Subcutaneous adipose tissue (tissue), 4 donors: Measurements from ENCODE around the gene SOX8. TPM values are rescaled to one million over a fixed set of nuclear protein-coding genes. Genes with fewer than 3 reads are reported as not detected.

Source experiments
- total RNA-seq, 4 donors: library from RNA; depleted of rRNA; stranded (reverse); fragments of >200 nt; gene quantifications; one replicate each; pipeline ENCODE4 v1.1.0, GENCODE V29; 2016
- TF ChIP-seq, protein P1 (sequence below): fragments of 450-650 bp; IDR thresholded peaks from one replicate; pipeline ENCODE4 v1.5.1; 2016; ENCODE audit warnings: low read depth, mild to moderate bottlenecking, control low read depth, antibody characterized with exemption, moderate library complexity

The SOX8 gene
- total RNA-seq, 4 donors from 2014 or later = 1.0 TPM; not detected in 3

DNA sequence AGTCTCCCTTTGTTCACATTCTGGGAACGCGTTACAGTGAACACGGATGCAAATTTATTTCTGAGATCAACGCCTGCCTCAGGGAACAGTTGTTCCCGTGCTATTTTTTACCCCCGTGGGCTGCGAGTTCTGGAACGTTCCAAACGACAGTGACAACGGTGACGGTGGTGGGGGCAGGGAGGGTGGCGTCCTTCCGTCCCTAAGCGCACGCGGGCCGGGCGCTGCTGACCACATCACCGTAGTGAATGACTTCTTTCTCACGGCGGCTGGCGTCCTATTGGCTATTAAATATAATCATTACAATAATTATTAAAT is 45.9 kb downstream of the SOX8 start:
- TF ChIP-seq, protein P1, sequence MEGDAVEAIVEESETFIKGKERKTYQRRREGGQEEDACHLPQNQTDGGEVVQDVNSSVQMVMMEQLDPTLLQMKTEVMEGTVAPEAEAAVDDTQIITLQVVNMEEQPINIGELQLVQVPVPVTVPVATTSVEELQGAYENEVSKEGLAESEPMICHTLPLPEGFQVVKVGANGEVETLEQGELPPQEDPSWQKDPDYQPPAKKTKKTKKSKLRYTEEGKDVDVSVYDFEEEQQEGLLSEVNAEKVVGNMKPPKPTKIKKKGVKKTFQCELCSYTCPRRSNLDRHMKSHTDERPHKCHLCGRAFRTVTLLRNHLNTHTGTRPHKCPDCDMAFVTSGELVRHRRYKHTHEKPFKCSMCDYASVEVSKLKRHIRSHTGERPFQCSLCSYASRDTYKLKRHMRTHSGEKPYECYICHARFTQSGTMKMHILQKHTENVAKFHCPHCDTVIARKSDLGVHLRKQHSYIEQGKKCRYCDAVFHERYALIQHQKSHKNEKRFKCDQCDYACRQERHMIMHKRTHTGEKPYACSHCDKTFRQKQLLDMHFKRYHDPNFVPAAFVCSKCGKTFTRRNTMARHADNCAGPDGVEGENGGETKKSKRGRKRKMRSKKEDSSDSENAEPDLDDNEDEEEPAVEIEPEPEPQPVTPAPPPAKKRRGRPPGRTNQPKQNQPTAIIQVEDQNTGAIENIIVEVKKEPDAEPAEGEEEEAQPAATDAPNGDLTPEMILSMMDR = no peak

DNA sequence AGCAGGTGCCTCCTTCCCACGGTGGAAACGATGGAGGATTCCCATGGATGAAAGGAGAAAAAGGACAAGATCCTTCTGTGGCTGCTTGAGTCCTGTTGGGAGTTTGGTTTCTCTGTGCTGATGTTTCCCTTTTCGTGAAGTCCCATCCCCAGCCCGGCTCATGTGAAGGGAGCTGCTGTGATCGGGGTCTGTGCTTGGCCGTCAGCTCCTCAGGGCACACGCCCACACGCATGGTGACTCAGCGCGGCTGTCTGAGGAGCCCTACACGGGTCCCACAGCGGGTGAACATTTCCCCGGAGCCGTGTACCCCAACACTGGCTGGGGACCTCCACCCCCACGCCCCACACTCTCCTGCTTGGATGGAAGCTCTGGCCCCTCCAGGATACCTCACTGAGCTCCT is 46.5 kb downstream of the SOX8 start:
- TF ChIP-seq, protein P1 = no peak

DNA sequence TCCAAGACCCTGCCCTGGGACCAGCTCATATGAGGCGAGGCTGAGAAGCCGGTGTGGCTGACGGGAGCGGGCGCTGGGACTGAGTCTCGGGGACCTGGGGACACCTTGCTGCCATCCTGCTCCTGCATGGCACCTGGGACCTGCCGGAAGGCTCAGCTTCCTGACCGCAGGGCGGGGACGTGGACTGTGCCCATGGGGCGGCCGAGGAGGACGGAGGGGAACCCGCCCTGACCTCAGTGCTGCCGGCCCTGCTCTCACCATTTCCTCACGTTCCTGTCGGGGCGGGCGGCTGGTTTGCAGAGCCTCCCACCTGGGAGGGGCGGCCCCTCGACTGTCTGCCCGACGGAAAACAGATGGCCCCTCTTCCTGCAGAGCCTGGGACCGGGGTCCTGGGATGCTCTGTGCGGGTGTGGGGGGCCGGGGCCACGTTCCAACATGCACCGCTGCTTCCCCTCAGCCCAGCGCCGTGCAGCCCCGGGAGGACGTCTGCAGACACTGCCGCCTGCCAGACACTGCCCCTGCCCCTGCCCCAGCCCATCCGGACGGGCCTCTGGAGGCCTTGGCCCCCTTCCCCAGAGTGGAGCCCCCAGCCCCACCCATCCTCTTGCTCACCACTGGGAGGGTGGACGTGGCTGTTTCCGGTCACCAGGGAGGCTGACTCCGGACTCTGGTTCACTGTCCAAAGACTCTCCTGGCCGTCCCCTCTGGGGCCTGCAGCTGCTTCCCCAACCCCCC is 47.1 kb downstream of the SOX8 start:
- TF ChIP-seq, protein P1 = no peak

DNA sequence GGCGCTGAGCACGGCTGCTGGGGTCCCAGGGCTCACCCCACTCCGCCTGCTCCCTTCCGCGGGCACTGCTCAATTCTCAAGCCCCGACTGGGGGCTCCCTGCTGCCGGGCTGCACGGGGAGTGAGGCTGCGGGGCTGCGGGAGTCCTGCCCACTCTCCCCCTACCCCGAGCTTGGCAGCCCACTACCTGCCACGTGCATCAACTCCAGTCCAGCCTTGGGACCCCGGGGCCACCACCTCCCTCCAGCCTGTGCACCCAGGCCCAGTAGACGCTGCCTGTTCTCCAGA is 47.6 kb downstream of the SOX8 start:
- TF ChIP-seq, protein P1 = no peak

DNA sequence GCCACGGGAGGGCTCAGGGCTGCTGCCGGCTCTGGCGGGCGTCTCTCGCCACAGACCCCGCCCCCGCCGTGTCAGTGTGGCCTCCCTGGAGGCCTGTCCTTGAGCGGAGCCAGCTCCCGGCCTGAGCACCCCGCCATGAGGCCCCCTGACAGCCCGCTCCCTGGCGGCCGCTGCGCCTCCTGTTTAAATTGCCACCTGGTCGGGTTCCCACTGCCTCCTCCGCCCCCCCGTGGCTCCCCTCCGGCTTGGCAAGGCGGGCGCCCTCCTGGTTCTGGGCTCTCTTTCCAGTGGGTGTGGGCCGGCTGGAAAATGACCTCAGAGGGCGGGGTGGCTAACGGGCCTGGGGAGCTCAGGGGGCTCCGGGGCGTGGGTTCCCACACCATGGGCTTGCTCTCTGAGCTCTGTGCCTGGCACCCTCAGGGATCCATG is 48.9 kb downstream of the SOX8 start:
- TF ChIP-seq, protein P1 = no peak

DNA sequence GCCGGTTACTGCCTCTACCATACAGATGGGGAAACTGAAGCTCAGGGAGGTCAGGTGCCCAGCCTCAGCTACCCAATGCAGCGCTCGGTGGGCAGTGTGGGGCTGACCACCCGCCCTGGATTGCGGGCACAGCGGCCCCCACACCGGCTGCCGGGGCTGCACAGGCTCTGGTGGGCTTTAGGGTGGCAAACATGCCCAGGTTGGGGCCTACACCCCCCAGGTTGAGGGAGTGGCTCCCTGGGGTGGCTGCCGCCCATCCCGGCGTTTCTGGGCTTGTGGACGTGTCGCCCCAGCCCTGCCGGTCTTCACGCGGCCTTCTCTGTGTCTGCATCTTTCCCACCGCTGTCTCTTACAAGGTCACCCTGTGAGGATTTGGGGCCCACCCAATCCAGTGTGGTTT is 50.1 kb downstream of the SOX8 start:
- TF ChIP-seq, protein P1 = no peak

DNA sequence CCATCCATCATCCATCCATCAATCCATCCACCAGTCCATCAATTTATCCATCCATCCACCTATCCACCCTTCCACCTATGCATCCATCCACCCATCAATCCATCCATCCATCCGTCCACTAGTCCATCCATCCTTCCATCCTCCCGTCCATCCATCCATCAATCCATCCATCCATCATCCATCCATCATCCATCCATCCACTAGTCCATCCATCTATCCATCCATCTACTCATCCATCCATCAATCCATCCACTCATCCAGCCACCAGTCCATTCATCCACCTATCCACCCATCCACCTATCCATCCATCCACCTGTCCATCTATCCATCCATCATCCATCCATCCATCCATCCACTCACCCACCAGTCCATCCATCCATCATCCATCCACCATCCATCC is 51.0 kb downstream of the SOX8 start:
- TF ChIP-seq, protein P1 = no peak
